GM21528 (cell line): ENCODE results near the gene ERAP2.

Experiments
- ATAC-seq: cut with Tn5 transposase; IDR thresholded peaks from one replicate; pipeline ENCODE4 v1.9.1; 2021; ENCODE audit warnings: mild to moderate bottlenecking, moderate library complexity; ENCODE audit not compliant: unreplicated experiment, low FRiP score

The ERAP2 gene

GRCh38 chr5:96896276-96896675, 20.0 kb downstream of the ERAP2 start:
- peak; percentile 71 for ATAC-seq

- peak; percentile 94 for ATAC-seq
Measured at GRCh38 chr5:96896806-96897205, 20.5 kb downstream of the ERAP2 start.

GRCh38 chr5:96901384-96901783, 25.1 kb downstream of the ERAP2 start:
- ATAC-seq = no peak

- ATAC-seq = no peak
Measured at GRCh38 chr5:96901841-96902240, 25.5 kb downstream of the ERAP2 start.

GRCh38 chr5:96902876-96903275, 26.6 kb downstream of the ERAP2 start:
- ATAC-seq = no peak

- no peak for ATAC-seq
Measured at GRCh38 chr5:96903300-96903699, 27.0 kb downstream of the ERAP2 start.

- ATAC-seq = no peak
Measured at GRCh38 chr5:96904054-96904931, 28.0 kb downstream of the ERAP2 start.

- ATAC-seq = no peak
Measured at GRCh38 chr5:96905864-96906263, 29.6 kb downstream of the ERAP2 start.

- no peak for ATAC-seq
Measured at GRCh38 chr5:96909003-96909402, 32.7 kb downstream of the ERAP2 start.

- no peak for ATAC-seq
Measured at GRCh38 chr5:96909435-96909834, 33.1 kb downstream of the ERAP2 start.

- ATAC-seq = no peak
Measured at GRCh38 chr5:96911139-96911538, 34.8 kb downstream of the ERAP2 start.

- ATAC-seq = no peak
Measured at GRCh38 chr5:96913233-96913632, 36.9 kb downstream of the ERAP2 start.

- peak; percentile 51 for ATAC-seq
Measured at GRCh38 chr5:96919754-96920197, 43.5 kb downstream of the ERAP2 start.

- ATAC-seq = no peak
Measured at GRCh38 chr5:96920744-96921355, 44.5 kb downstream of the ERAP2 start.

- ATAC-seq = no peak
Measured at GRCh38 chr5:96922499-96923244, 46.4 kb downstream of the ERAP2 start.

- ATAC-seq = no peak
Measured at GRCh38 chr5:96924016-96924443, 47.7 kb downstream of the ERAP2 start.

GRCh38 chr5:96926276-96926675, 50.0 kb downstream of the ERAP2 start:
- no peak for ATAC-seq

GRCh38 chr5:96927008-96927407, 50.7 kb downstream of the ERAP2 start:
- ATAC-seq = no peak

- ATAC-seq = no peak
Measured at GRCh38 chr5:96928931-96929708, 52.8 kb downstream of the ERAP2 start.

GRCh38 chr5:96930058-96930457, 53.8 kb downstream of the ERAP2 start:
- ATAC-seq = no peak
